Ramos (cell line): ENCODE results near the gene FARP2.
"Not testable (repeated sequence)": the region's sequence is repeated elsewhere in the genome, so short reads cannot be mapped to it uniquely, and the experiment has no call there.

Experiments used
- in situ Hi-C: fragments of 300-500 bp; cut with MboI; formaldehyde crosslinking; loops from one replicate; pipeline ENCODE4 v1.14.3; 2022; ENCODE audit warnings: low sequenced_read_pairs; ENCODE audit not compliant: unreplicated experiment

The FARP2 gene

DNA sequence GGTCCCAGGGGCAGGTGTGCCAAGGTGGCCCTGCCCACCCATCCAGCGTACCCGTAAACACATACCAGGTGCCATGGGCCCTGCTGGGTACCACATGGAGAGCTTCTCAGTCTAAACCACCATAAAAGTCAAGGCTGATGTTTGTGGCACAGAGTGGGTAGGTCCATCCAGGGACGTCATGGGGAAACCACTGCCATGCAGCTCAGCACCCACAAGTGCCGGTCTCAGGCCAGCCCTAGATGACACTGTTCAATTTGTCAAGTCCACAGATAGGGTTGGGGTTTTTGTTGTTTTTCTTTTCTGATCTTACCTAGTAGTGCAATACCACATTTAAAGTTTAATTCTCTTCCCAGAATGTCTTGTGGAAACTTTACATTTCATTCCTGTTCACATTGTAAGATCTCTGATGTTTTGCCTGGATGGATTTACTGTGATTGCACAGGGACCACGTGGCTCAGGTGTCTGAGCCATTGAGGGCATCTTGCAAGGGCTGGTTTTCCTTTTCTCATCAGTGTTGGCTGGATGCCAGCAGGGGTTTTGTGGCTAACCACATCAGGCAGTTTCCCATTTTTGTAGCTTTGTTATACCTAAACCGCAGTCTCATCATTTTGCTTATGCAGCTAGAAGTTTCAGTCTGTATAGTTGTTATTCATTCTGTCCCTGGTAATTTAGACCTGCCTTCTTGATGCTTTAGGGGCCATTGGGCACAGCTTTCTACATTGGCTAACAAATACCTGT, 87.6 kb downstream of the FARP2 start:
- in situ Hi-C loops, result no loop called here

GRCh38 chr2:241445426-241445825, 89.3 kb downstream of the FARP2 start:
- in situ Hi-C loops, result no loop called here

- in situ Hi-C loops, result not testable (repeated sequence)
Observed at GRCh38 chr2:241450092-241450491, 94.0 kb downstream of the FARP2 start.

DNA sequence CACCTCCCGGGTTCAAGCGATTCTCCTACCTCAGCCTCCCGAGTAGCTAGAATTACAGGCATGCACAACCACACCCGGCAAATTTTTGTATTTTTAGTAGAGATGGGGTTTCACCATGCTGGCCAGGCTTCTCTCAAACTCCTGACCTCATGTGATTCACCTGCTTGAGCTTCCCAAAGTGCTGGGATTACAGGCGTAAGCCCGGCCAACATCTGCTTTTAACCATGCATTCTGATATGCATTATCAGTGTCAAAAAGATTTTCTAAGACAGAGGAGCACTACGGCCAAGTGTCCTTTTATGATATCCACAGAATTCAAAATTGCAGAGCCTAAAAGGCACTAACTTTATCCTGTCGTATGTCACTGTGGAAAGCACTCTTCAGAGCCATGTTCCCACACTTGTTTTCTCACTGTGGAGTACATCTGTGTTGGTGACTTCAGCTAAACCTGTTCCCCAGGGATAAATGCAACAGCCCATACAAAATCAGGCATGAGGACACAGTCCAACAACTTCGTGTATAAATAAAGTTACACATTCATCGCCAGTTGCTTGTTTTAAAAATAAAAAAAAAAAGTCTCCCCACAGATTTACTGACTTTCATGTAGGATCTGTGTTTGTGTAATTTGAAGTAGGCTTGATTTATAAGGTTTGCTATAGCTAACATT, 95.9 kb downstream of the FARP2 start:
- in situ Hi-C loops, result no loop called here

- in situ Hi-C loops, result not testable (repeated sequence)
Observed at GRCh38 chr2:241453919-241454318, 97.8 kb downstream of the FARP2 start.

DNA sequence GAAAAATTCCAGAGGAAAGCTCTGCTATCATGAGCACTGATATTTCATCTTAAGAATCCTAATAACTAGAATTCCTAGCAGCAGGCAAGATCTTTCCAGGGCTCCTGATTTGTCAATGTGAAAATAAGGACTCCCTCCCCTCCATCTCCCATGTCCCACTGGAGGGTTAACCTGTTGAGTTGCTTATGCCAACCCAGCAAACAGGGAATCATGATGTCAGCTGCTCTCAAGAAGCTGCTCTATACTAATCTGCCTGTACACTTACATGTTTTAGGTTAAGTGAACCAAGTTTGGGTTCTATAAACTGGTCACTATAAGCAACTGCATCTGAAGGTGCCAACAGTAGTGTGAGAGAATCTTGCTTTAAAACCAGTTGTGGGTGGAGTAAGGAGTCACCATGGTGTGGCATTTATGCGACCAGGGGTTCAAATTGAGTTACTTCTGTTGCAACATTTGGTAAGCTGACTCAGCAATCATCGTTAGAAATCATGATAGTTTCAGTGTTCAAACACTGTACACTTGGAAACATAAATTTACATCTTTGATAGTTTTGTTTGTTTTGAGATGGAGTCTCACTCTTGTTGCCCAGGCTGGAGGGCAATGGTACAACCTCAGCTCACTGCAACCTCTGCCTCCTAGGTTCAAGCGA, 98.9 kb downstream of the FARP2 start:
- in situ Hi-C loops, result no loop called here

GRCh38 chr2:241456546-241456945, 100.5 kb downstream of the FARP2 start:
- in situ Hi-C loops, result no loop called here

- in situ Hi-C loops, result no loop called here
Observed at GRCh38 chr2:241458687-241459086, 102.6 kb downstream of the FARP2 start.

DNA sequence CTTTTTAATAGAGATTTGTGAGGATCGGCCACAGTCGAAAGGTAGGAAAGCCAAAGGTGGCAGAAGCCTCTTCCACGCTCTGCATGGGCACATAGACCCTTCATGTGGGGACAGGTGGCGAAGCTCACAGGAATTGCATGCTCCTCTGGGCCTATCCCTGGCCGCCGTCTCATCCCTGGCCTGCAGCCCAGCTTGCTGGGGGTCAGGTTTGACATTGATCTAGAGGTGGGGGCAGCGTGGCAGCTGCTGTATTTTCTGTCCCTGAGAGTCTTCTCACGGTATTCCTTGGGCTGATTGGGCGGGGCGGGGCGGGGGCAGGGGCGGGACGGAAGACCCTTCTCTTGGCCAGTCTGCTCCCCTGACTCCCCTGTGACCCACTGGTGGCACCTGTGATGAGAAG, 103.4 kb downstream of the FARP2 start:
- in situ Hi-C loops, result no loop called here

GRCh38 chr2:241460631-241461030, 104.5 kb downstream of the FARP2 start:
- in situ Hi-C loops, result no loop called here

GRCh38 chr2:241461693-241462677, 105.9 kb downstream of the FARP2 start:
- in situ Hi-C loops, result no loop called here

GRCh38 chr2:241463276-241464135, 107.4 kb downstream of the FARP2 start:
- in situ Hi-C loops, result no loop called here

- in situ Hi-C loops, result no loop called here
Observed at GRCh38 chr2:241465543-241465942, 109.5 kb downstream of the FARP2 start.

GRCh38 chr2:241466230-241466629, 110.1 kb downstream of the FARP2 start:
- in situ Hi-C loops, result no loop called here

- in situ Hi-C loops, result no loop called here
Observed at GRCh38 chr2:241467777-241468475, 111.8 kb downstream of the FARP2 start.

GRCh38 chr2:241468476-241468781, 112.3 kb downstream of the FARP2 start:
- in situ Hi-C loops, result no loop called here

DNA sequence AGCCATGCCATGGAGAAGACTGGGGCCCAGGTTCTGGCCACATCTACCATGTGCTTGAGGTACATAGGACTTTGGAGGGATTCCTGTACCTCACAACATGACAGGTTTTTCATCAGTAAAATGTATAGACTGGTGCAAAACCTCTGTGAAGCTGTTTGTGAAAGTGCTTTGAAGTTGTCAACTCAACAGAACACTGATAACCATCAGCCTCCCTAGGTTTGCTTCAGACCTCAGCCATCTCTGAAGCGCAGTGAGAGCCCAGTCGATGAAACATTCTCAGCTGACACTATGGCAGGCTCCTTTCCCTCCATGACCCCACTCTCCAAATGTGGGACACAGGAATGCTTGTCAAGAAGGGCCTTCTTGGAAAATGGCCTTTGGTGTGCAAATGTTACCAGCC, 113.7 kb downstream of the FARP2 start:
- in situ Hi-C loops, result no loop called here

GRCh38 chr2:241473399-241473798, 117.3 kb downstream of the FARP2 start:
- in situ Hi-C loops, result no loop called here

DNA sequence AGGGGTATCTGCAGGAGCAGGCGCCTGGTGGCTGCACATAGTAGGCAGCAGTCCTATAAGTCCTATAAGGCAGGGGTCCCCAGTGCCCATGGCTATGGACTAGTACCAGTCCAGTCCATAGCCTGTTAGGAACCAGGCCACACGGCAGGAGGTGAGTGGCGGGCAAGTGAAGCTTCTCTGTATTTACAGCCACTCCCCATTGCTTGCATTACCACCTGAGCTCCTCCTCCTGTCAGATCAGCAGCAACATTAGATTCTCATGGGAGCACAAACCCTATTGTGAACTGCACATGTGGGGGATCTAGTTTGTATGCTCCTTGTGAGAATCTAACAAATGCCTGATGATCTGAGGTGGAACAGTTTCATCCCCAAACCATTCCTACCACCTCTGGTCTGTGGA, 119.2 kb downstream of the FARP2 start:
- in situ Hi-C loops, result no loop called here
